ENCODE measurements around the gene METTL25B.
A peak's percentile ranks its signal among the peaks of the same experiment; 100 is the strongest.

Gene METTL25B

GRCh38 chr1:156728599-156729462 lies 562 bp downstream of the METTL25B start, which contains the start of gene ISG20L2:
Gene ISG20L2 (minus strand): TSS chr1:156728766. CDS start chr1:156727652, 1,114 bp downstream.
- peak; percentile 98 for DNase-seq

GRCh38 chr1:156733989-156734584 lies 5.8 kb downstream of the METTL25B start:
- no peak for DNase-seq

DNA sequence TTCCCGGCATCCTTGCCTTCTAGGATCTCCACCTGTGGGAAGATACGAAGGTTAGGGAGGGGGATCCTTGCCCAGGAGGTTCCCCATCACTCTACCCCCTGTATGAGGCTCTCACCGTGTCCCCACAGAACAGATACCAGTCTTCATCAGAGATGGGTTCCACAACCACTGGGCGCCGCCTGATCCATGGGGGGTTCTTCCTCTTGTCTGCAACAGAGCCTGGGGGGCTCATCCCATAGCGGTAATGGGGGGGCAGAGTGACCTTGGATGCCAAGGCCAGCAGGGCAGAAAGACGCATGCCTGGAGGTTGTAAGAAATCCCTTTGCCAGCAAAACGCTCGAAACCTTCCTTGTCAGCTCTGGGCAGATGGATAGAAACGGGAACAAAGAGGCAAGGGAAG lies 10.1 kb downstream of the METTL25B start:
- DNase-seq = no peak

DNA sequence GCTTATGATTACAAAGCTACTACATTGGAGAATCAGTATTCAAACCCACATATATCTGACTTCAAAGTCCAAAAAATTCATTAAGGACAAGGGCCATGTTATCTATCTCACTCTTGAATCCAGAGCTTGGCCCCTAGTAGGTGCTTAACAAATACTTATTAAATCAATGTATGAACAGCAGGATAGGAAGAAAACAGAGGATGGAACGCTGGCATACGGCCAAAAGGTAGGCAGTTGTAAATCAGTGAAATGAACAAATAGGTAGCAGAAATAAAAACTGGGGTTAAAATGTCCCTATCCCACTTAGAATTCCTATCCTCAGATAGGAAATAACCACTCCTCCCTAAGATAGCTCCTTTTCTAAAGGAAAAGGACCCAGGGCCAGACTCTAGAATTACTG lies 10.6 kb downstream of the METTL25B start:
- DNase-seq = no peak

- no peak for DNase-seq
Measured at GRCh38 chr1:156740237-156740740, 12.0 kb downstream of the METTL25B start.

GRCh38 chr1:156740741-156741480 lies 12.6 kb downstream of the METTL25B start, which contains the start of gene MRPL24:
Gene MRPL24 (minus strand): TSS chr1:156741088. CDS start chr1:156738704, 2,384 bp downstream.
- peak; percentile 100 for DNase-seq

DNA sequence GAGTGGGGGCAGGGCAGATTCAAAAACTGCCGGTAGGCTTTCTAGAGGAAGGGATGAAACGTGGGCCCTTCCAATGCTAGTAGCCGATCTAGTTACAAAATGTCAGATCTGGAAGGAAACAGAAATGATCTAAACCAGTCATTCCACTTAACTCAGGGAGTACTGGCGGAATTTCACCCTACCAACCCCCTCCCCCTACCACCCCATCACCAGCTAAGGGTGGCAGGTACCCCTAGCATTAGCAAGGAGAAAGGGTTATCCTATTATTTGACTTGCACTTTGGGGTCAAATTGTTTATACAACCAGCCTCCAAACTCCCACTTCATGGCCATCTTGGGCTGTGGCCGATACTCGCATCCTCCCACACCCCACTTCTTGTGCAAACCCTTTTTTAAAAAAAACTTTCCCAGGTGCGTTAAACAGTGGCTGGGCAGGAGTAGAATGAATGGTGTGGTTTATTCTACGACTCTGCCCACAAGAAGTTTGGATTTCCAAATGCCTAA lies 13.3 kb downstream of the METTL25B start:
- DNase-seq = no peak

DNA sequence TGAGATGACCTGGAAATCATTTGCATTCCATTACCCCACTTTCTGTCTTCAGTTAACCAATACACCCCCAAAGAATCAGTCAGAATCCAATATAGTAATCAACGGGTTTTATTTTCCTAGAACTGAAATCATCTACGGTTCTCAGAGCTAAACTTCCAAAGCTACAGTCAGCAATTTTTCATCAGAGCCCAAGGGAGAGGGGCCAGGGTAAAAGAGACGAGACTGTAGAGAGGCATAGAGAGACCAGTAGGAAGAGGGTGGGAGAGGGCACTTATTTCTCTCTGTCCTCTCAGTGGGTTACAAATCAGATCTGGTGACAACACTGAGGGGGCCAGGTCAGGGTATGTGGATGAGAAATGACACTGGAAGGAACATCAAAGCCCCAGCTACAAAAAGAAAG lies 13.7 kb downstream of the METTL25B start:
- DNase-seq = no peak

GRCh38 chr1:156742801-156743200 lies 14.5 kb downstream of the METTL25B start:
- DNase-seq = no peak

DNA sequence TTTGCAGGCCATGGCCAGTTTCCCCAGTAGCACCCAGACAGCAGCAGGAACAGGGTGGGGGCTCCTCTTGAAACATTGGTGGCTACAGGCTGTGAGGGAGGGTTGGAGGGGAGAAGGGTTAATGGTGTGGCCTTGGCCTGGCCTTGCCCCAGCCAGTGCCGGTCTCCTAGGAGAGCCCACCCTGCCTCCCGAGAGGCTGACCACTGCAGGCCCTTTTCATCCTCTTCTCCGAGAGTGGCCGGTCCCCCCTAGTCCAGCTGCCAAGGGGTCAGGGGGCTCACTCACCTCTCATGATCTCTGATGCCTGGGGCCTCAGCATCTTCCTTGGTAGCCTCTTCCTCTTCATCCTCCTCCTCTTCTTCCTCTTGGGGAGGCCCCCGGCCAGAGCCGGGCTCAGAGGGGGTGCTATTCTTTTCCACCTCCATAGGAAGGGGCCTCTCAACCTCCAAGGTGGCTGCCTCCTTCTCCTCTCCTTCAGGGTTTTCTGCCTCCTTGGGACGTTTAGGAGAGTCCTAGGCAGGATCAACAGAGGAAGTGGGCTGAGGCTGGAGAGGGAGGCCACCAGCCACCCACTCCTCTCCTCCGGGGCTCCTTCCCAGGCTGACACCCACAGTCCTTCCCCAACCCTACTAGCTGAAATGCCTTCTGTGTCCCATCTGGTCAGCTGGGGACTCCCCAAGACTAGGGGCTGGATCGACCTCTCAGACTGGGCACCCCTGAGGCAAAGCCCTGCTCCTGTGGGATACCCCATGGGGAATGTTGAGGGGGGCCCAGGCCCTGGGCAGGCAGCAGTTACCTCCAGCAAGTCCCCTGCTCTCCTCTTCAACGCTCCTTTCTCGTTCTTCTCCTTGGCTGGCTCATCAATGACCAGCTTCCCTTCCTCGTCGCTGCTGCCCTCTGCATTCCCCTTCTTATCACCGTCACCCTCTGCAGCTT lies 15.4 kb downstream of the METTL25B start:
- DNase-seq = no peak

DNA sequence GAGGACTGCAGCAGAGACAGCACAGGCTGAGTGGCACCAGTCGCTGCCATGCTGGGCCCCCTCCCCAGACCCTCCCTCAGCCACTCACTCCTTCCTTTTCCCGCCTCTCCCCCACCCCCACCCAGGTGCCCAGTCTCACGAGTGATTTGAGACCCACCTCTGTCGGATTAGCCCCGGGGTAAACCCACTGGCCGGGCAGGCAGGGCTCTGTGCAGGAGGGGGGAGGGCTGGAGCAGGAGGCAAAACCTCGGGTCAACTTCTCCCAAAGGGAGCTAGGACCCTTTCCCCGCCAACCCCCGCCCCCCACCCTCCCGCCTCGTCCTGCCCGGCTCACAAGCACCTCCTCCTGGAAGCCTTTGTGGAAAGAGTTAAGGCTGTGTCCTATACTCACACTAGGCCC lies 16.1 kb downstream of the METTL25B start:
- no peak for DNase-seq

- DNase-seq = no peak
Measured at GRCh38 chr1:156744786-156745419, 16.6 kb downstream of the METTL25B start.

DNA sequence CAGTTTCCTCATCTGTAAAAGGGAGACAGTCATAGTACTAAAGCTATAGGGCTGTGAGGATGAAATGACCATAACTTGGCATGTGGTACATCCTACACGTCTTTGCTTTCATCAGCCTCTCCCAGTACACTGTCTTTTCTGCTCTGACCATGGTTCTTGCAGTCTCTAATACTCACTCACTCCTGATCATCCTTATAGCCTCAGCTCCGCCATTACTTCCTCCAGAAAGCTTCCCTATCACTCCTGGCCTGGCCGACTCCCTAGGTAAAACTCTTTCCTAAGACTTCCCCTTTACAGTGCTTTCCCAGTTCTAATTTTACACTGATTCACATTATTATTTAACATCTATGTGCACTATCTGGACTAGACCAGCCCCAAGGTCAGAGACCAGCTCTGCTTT lies 17.6 kb downstream of the METTL25B start:
- no peak for DNase-seq

GRCh38 chr1:156746406-156746727 lies 18.1 kb downstream of the METTL25B start:
- no peak for DNase-seq

- DNase-seq = peak; percentile 60
Measured at GRCh38 chr1:156746728-156747631, 18.7 kb downstream of the METTL25B start.

- no peak for DNase-seq
Measured at GRCh38 chr1:156747742-156748669, 19.7 kb downstream of the METTL25B start.

GRCh38 chr1:156748670-156749418 lies 20.6 kb downstream of the METTL25B start:
- DNase-seq = peak; percentile 47

DNA sequence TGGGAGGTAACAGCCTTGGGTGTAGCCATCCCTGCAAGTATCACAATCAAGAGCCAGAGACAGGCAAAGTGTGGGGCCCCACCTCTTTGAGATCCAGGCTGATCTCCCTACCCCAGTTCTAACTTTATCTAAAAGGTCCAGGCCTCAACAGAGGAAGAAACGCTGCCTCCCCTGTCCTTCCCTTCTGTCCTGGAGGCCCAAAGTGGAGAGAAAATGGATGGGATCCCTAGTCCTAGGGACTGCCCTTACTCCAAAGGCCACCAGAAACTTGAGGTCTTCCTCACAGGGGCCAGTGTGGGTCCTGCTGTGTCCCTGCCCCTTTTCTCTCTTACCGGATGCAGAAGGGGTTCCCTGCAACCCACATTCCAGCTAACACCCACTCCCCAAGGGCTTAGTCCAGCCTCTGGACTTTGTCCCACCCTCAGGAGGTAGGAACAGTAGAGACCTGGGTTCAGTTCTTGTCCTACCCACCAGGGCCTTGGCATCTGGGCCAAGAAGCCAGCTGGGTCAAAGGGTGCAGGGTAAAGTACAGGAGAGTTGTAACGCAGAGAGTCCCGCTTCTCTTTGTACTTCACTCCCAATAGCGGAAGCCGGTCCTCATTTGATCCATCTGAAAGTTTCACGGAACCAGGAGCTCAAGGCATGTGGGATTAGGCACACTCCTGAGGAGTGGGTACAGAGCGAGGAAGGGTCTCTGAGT lies 21.3 kb downstream of the METTL25B start:
- no peak for DNase-seq
